WERI-Rb-1 (cell line): ENCODE measurements around the gene CKB.

Experiments used
- DNase-seq: peaks from one replicate; pipeline ENCODE4 v3.0.0-alpha.2; 2020
- H3K27ac ChIP-seq: fragments of 250-450 bp; sonication (Bioruptor Pico); 2 replicates; pipeline ENCODE4 v1.5.1; 2020; ENCODE audit warnings: mild to moderate bottlenecking, moderate library complexity
- H3K27me3 ChIP-seq: fragments of 250-450 bp; sonication (Bioruptor Pico); 2 replicates; pipeline ENCODE4 v1.5.1; 2021; ENCODE audit warnings: mild to moderate bottlenecking, low read depth, moderate library complexity; ENCODE audit not compliant: insufficient read depth, severe bottlenecking
- H3K36me3 ChIP-seq: fragments of 250-450 bp; sonication (Bioruptor Pico); 2 replicates; pipeline ENCODE4 v1.5.1; 2020; ENCODE audit warnings: mild to moderate bottlenecking, moderate library complexity
- H3K4me3 ChIP-seq: 2 replicates; pipeline ENCODE4 v1.5.1; 2011; ENCODE audit warnings: low read depth, mild to moderate bottlenecking, control low read depth, low read length
- H3K9me3 ChIP-seq: fragments of 250-450 bp; sonication (Bioruptor Pico); 2 replicates; pipeline ENCODE4 v1.5.1; 2021; ENCODE audit warnings: mild to moderate bottlenecking, moderate library complexity; ENCODE audit not compliant: severe bottlenecking
- TF ChIP-seq, protein P1 (sequence below): IDR thresholded peaks from 2 replicates; pipeline ENCODE4 v1.5.1; 2011; ENCODE audit warnings: low read depth, mild to moderate bottlenecking, control low read depth, inconsistent platforms, low read length

CKB gene

DNA sequence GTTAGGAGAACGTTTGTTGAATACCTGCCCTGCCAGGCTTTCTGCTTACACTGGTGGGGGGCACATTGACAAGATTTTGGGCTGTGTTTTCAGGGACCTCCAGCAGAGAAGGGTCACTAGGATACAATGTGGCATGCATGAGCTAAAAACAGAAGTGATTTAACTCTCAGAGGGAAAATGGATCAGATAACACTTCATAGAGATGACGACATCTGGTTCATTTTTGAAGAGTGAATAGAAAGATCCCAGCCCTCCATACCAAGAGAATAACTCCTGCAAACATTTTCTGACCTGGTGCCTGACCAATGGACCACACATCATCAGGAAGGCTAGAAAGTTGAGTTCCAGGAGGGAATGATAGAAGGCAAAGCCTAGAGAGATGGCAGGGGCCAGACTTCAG, 33.7 kb downstream of the CKB start:
- no peak for DNase-seq
- Histone ChIP-seq H3K9me3 (no peaks in the 10 kb centered on the region), H3K36me3 (peaks cover 32% of the 10 kb centered on the region), H3K4me3 (no peak overlapping the region), H3K27ac (no peak overlapping the region), H3K27me3 (no peaks in the 10 kb centered on the region)
- TF ChIP-seq, protein P1, sequence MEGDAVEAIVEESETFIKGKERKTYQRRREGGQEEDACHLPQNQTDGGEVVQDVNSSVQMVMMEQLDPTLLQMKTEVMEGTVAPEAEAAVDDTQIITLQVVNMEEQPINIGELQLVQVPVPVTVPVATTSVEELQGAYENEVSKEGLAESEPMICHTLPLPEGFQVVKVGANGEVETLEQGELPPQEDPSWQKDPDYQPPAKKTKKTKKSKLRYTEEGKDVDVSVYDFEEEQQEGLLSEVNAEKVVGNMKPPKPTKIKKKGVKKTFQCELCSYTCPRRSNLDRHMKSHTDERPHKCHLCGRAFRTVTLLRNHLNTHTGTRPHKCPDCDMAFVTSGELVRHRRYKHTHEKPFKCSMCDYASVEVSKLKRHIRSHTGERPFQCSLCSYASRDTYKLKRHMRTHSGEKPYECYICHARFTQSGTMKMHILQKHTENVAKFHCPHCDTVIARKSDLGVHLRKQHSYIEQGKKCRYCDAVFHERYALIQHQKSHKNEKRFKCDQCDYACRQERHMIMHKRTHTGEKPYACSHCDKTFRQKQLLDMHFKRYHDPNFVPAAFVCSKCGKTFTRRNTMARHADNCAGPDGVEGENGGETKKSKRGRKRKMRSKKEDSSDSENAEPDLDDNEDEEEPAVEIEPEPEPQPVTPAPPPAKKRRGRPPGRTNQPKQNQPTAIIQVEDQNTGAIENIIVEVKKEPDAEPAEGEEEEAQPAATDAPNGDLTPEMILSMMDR = no peak

DNA sequence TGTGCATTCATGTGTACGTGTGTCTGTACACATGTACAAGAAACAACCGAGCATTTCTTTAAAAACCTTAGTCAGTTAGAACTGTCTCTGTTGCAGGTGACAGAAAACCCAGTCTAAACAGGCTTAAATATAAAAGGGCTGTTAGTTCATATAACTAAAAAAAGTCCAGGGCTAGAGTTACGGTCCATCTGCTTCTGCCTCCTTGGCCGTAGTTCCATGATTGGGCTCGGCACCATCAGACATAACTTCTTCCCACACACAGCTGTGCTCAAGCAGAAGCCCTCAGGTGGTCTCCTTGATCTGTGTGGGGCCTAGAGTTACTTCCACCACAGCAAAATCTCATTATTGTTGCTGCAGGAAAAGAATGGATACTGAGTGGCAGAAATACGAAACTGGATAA, 34.6 kb downstream of the CKB start:
- TF ChIP-seq, protein P1 = no peak
- peaks cover 37% of the 10 kb centered on the region for H3K36me3 ChIP-seq
- H3K9me3 ChIP-seq = no peaks in the 10 kb centered on the region
- DNase-seq = no peak
- H3K27me3 ChIP-seq = no peaks in the 10 kb centered on the region
- no peak overlapping the region for H3K27ac ChIP-seq
- H3K4me3 ChIP-seq = no peak overlapping the region

DNA sequence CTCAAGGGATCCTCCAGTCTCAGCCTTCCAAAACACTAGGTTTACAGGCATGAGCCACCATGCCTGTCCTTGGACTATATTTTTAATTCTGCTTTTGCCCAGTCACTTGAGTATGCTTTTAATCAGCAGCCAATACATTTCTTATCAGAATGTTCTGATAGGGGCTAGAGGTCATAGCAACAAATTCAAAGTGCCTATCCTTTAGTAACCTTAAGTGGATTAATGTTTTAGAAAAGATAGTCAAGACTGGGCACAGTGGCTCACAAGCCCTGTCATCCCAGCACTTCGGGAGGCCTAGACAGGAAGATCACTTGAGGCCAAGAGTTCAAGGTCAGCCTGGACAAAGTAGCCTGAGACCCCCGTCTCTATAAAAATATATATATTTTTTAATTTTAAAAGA, 37.1 kb downstream of the CKB start:
- no peak overlapping the region for H3K27ac ChIP-seq
- peaks cover 39% of the 10 kb centered on the region for H3K36me3 ChIP-seq
- no peak overlapping the region for H3K4me3 ChIP-seq

DNA sequence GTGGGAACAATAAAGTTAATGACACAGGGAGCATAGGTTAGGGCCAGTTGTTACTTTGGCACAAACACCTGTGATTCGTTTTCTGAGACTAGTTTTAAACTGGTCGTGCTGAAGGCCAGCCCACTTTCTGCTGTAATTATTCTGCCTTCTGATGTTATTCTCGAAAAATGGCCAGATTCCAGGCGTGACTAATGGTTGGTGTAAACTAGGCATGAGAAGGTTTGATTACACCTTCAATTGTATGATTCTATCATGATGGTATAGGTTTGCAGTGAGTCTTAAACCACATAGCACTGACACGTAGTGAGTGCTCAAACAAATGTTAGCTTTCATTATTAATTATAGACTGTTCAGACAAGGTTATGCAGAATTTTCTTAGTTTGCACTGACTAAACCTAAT, 39.0 kb downstream of the CKB start:
- peaks cover 50% of the 10 kb centered on the region for H3K36me3 ChIP-seq
- no peak overlapping the region for H3K4me3 ChIP-seq
- no peak for DNase-seq
- H3K27ac ChIP-seq = no peak overlapping the region
- H3K9me3 ChIP-seq = no peaks in the 10 kb centered on the region
- H3K27me3 ChIP-seq = no peaks in the 10 kb centered on the region
- TF ChIP-seq, protein P1 = no peak

More for the DNA sequence above, 37.1 kb downstream of the CKB start:
- no peaks in the 10 kb centered on the region for H3K27me3 ChIP-seq
- TF ChIP-seq, protein P1 = no peak
- H3K9me3 ChIP-seq = no peaks in the 10 kb centered on the region
- no peak for DNase-seq

DNA sequence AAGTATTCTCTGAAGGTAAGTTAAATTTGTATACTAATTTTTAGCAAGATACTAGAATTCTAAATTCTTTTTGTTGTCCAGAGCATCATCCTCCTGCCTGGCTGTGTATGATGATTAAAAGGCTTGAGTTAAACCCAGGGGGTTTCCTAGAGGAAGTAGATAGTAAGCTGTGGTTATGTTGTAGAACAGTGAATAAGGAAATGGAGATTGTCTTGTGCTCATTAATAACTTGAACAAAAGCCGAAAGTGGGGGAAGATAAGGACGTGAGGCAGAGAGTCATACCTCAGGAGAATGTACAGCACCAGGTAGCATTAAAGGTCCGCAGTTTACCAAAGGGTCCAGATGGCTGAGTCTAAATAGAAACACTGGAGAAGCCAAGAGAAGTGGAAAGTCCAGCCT, 42.0 kb downstream of the CKB start:
- H3K36me3 ChIP-seq = peaks cover 68% of the 10 kb centered on the region
- no peak overlapping the region for H3K27ac ChIP-seq
- TF ChIP-seq, protein P1 = no peak
- no peak for DNase-seq
- H3K9me3 ChIP-seq = no peaks in the 10 kb centered on the region
- H3K27me3 ChIP-seq = no peaks in the 10 kb centered on the region
- no peak overlapping the region for H3K4me3 ChIP-seq

DNA sequence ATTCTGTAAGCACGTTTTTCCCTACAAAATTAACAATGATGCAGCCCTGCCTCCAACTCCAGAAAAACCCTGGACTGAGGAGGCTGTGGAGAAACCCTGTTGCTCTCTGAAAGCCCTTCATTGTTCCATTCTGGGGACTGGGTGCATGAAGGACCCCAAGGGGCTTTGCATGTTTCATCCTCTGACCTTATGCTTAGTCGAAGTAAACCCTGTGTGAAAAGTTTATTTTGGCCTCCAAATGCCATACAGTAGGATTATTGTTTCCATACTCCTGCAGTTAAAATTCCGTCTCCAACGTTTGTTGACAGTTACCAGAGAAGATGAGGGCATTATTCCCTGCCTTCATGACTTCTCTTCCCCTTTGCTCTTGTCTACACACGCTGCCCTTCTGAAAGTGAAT, 46.0 kb downstream of the CKB start:
- H3K4me3 ChIP-seq = no peak overlapping the region
- no peaks in the 10 kb centered on the region for H3K27me3 ChIP-seq
- no peak for DNase-seq
- H3K9me3 ChIP-seq = no peaks in the 10 kb centered on the region
- no peak overlapping the region for H3K27ac ChIP-seq
- TF ChIP-seq, protein P1 = no peak
- H3K36me3 ChIP-seq = peaks cover 57% of the 10 kb centered on the region
